IMR-90 (cell line): Measurements from ENCODE around the gene IL6ST. TPM values are rescaled to one million over a fixed set of nuclear protein-coding genes. Genes with fewer than 3 reads are reported as not detected.
A peak's percentile ranks its signal among the peaks of the same experiment; 100 is the strongest.

Source experiments
- ATAC-seq: fragments of 200-7000 bp; cut with Tn5 transposase; 2 replicates; pipeline ENCODE4 v1.9.1; 2020; ENCODE audit warnings: low read depth, mild to moderate bottlenecking, moderate library complexity
- BruUV-seq: library from RNA; stranded (reverse); fragments of 400-500 nt; replicated peaks from 2 replicates; lab custom pipeline; 2021; lab: Mats Ljungman, UMichigan
- CTCF ChIA-PET: fragments of 300-600 bp; formaldehyde crosslinking; extraction: SDS; loops from one replicate; lab custom pipeline; 2021; ENCODE audit warnings: antibody characterized with exemption; lab: Yijun Ruan, JAX
- POLR2A ChIA-PET: fragments of 300-600 bp; sonication (Branson Sonifier 250); formaldehyde crosslinking; loops from one replicate; lab custom pipeline; 2022; ENCODE audit warnings: antibody characterized with exemption; ENCODE audit not compliant: unreplicated experiment; lab: Charles Lee
- DNase-seq: peaks from one replicate; pipeline ENCODE4 v3.0.0; 2013
- H2AFZ ChIP-seq: replicated peaks from 2 replicates; pipeline ENCODE3; 2013; ENCODE audit warnings: low read length, mild to moderate bottlenecking; ENCODE audit not compliant: poor library complexity
- H2AK5ac ChIP-seq: 2 replicates; pipeline ENCODE4 v1.6.1; 2013; ENCODE audit warnings: low read depth, low read length, inconsistent platforms
- H2AK9ac ChIP-seq: replicated peaks from 2 replicates; pipeline ENCODE3; 2013; ENCODE audit warnings: mild to moderate bottlenecking, low read depth, low read length, moderate library complexity; ENCODE audit not compliant: poor library complexity
- H2BK120ac ChIP-seq: 2 replicates; pipeline ENCODE4 v1.6.1; 2013; ENCODE audit warnings: low read depth, low read length, inconsistent platforms
- H2BK15ac ChIP-seq: 3 replicates; pipeline ENCODE4 v1.6.1; 2013; ENCODE audit warnings: low read depth, low read length, inconsistent platforms
- H2BK20ac ChIP-seq: 2 replicates; pipeline ENCODE4 v1.6.1; 2013; ENCODE audit warnings: low read depth, mild to moderate bottlenecking, inconsistent platforms, low read length, moderate library complexity
- H2BK5ac ChIP-seq: 2 replicates; pipeline ENCODE4 v1.6.1; 2013; ENCODE audit warnings: mild to moderate bottlenecking, low read depth, low read length, inconsistent platforms; ENCODE audit not compliant: poor library complexity, severe bottlenecking
- H3K14ac ChIP-seq: replicated peaks from 2 replicates; pipeline ENCODE4 v1.6.1; 2013; ENCODE audit warnings: low read depth, low read length, inconsistent platforms
- H3K18ac ChIP-seq: 2 replicates; pipeline ENCODE4 v1.6.1; 2013; ENCODE audit warnings: low read depth, low read length, control low read depth
- H3K23ac ChIP-seq: 2 replicates; pipeline ENCODE4 v1.6.1; 2013; ENCODE audit warnings: low read depth, low read length, inconsistent platforms
- H3K27ac ChIP-seq: 2 replicates; pipeline ENCODE4 v1.5.1; 2013; ENCODE audit warnings: mild to moderate bottlenecking, control low read depth, low read length; ENCODE audit not compliant: insufficient read depth
- H3K27me3 ChIP-seq: 2 replicates; pipeline ENCODE4 v1.6.1; 2013; ENCODE audit warnings: low read length; ENCODE audit not compliant: control insufficient read depth, insufficient read depth
- H3K36me3 ChIP-seq: 2 replicates; pipeline ENCODE4 v1.6.1; 2013; ENCODE audit warnings: low read length, mixed read lengths; ENCODE audit not compliant: control insufficient read depth, insufficient read depth
- H3K4ac ChIP-seq: 2 replicates; pipeline ENCODE4 v1.6.1; 2013; ENCODE audit warnings: low read depth, low read length, inconsistent platforms
- H3K4me1 ChIP-seq: 2 replicates; pipeline ENCODE4 v1.6.1; 2013; ENCODE audit warnings: low read length, mixed read lengths; ENCODE audit not compliant: control insufficient read depth, insufficient read depth
- H3K4me2 ChIP-seq: 2 replicates; pipeline ENCODE4 v1.6.1; 2013; ENCODE audit warnings: low read depth, mild to moderate bottlenecking, control low read depth, low read length, moderate library complexity
- H3K4me3 ChIP-seq: 2 replicates; pipeline ENCODE4 v1.5.1; 2013; ENCODE audit warnings: low read depth, mild to moderate bottlenecking, control low read depth, low read length, moderate library complexity; ENCODE audit not compliant: insufficient read depth
- H3K56ac ChIP-seq: 2 replicates; pipeline ENCODE4 v1.6.1; 2013; ENCODE audit warnings: low read length, inconsistent platforms; ENCODE audit not compliant: insufficient read depth; ENCODE audit errors: extremely low read depth
- H3K79me1 ChIP-seq, 2 experiments: 2 replicates each; pipeline ENCODE4 v1.6.1; 2013; ENCODE audit warnings: low read length in 2 of 2, inconsistent platforms in 1 of 2, low read depth in 1 of 2
- H3K9ac ChIP-seq: 2 replicates; pipeline ENCODE4 v1.6.1; 2013; ENCODE audit warnings: low read depth, low read length, control low read depth
- H3K9me1 ChIP-seq: 2 replicates; pipeline ENCODE4 v1.6.1; 2013; ENCODE audit warnings: low read length, inconsistent platforms; ENCODE audit not compliant: insufficient read depth
- H3K9me3 ChIP-seq: 2 replicates; pipeline ENCODE4 v1.6.1; 2013; ENCODE audit warnings: low read length; ENCODE audit not compliant: control insufficient read depth, insufficient read depth
- H4K20me1 ChIP-seq: 2 replicates; pipeline ENCODE4 v1.6.1; 2013; ENCODE audit warnings: low read length, inconsistent platforms; ENCODE audit not compliant: insufficient read depth
- H4K5ac ChIP-seq: 2 replicates; pipeline ENCODE4 v1.6.1; 2013; ENCODE audit warnings: mild to moderate bottlenecking, low read depth, low read length, control low read depth
- H4K8ac ChIP-seq, 2 experiments: 2 replicates each; pipeline ENCODE4 v1.6.1; 2013; ENCODE audit warnings: low read depth in 2 of 2, low read length in 2 of 2, control low read depth in 1 of 2, inconsistent platforms in 1 of 2
- H4K91ac ChIP-seq: 2 replicates; pipeline ENCODE4 v1.6.1; 2013; ENCODE audit warnings: low read depth, low read length, inconsistent platforms; ENCODE audit not compliant: insufficient read depth
- RFX5 ChIP-seq: IDR thresholded peaks from 2 replicates; pipeline ENCODE4 v1.8.0; 2012; ENCODE audit warnings: low read depth, mild to moderate bottlenecking, low read length, moderate library complexity
- WGBS, 2 experiments: methylation state at CpG; one replicate each; pipeline versions ENCODE4 v1.1.5 to v1.1.7; 2013; ENCODE audit warnings: missing lambda C conversion rate in 2 of 2; ENCODE audit not compliant: insufficient read length in 1 of 2; ENCODE audit errors: extremely low coverage in 2 of 2; 5-methylcytosine and 5-hydroxymethylcytosine counted together
- dilution Hi-C: fragments of 300-500 bp; cut with HindIII; formaldehyde crosslinking; loops from one replicate; pipeline ENCODE4 v1.14.3; 2018; ENCODE audit warnings: low sequenced_read_pairs; ENCODE audit not compliant: unreplicated experiment
- in situ Hi-C: fragments of 300-500 bp; cut with MboI; formaldehyde crosslinking; loops from 3 replicates; pipeline ENCODE4 v1.14.3; 2019; ENCODE audit warnings: low sequenced_read_pairs, inconsistent platforms, mixed read lengths
- intact Hi-C: fragments of 100-400 bp; cut with micrococcal nuclease; formaldehyde crosslinking; loops from 2 replicates; pipeline ENCODE4 v1.10.0; 2022
- polyA plus RNA-seq, 3 experiments: library from polyadenylated mRNA; depleted of rRNA; stranded (reverse); fragments of >200 nt; gene quantifications; 2 replicates each; pipeline ENCODE4 v1.2.3, GENCODE V29; 2012; ENCODE audit warnings: low replicate concordance in 1 of 3
- total RNA-seq: library from RNA; depleted of rRNA; stranded (reverse); fragments of >200 nt; gene quantifications from 2 replicates; pipeline ENCODE4 v1.2.3, GENCODE V29; 2012

The IL6ST gene
- total and polyA plus RNA-seq, 2 of the 4 experiments (the other 2 are of a cell fraction): 90.6 to 506 TPM

DNA sequence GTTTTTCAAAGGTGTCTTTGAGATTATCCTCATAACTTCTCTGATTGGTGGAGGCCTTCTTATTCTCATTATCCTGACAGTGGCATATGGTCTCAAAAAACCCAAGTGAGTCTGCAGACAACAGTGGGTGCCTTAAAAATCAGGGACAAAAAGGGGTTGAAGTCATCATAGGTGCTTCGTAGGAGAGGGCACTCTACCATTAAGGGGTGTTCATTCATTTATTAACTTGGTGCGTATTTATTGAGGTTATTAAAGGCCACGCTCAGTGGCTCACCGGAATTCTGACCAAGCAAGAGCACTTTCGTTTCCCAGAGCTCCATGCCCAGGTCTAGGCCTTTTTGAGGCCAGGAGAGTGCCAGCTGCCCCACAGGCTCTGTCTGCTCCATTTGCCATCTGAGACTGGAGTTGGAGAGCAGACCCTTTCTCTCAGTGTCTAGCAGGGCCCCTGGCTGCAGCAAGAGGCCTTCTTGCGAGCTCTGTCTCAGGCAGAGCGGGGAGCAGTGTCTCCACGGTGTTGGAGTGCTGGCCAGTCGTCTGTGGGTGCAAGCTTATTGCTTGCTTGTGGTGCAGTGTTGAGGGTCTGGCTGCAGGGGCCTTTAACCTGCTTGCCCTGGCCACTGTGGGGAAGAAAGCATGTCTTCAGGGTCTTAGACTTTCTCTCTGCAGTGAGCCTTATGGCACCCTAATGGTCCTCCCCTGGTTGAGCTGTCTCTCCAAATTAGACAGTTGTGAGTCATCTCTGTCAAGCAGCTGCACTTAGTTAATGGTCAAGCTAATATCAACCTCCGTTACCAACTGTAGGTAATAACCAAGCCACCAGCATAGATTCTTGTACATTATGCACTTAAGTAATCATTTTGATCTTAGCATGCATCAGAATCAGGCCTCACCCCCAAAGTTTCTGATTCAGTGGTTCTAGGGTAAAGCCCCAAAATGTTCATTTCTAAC lies 81.0 kb downstream of the IL6ST start:
- H2AFZ ChIP-seq: no peak overlapping the region
- H2AK9ac ChIP-seq: peak overlapping the region; percentile 1
- H3K4me2 ChIP-seq: no peak overlapping the region
- in situ Hi-C loops: loop anchor here (25.0 kb wide), 1 partner anchor 576 kb away; no protein-coding TSS in a partner anchor
- H3K4me3 ChIP-seq: no peak overlapping the region
- H4K5ac ChIP-seq: no peak overlapping the region
- H3K56ac ChIP-seq: no peak overlapping the region
- no peak for DNase-seq
- no peak overlapping the region for H2AK5ac ChIP-seq
- H3K36me3 ChIP-seq: no peaks in the 10 kb centered on the region
- no peaks in the 10 kb centered on the region for H3K9me1 ChIP-seq
- no peak overlapping the region for H3K4ac ChIP-seq
- H4K91ac ChIP-seq: no peak overlapping the region
- ChIA-PET POLR2A (no interaction called here), CTCF (no interaction called here)
- dilution Hi-C loops: no loop called here
- intact Hi-C loops: loop anchor here (10.0 kb wide), 1 partner anchor 579 kb away; no protein-coding TSS in a partner anchor
- 100% methylated on average over 4 of the region's 10 CpGs; no CpG with 5 or more reads in 1 of the 2 experiments for WGBS, 2 experiments
- no peak overlapping the region for H3K14ac ChIP-seq
- H3K27ac ChIP-seq: no peak overlapping the region
- no TSS peak for BruUV-seq
- no peak overlapping the region for H2BK5ac ChIP-seq
- no peak overlapping the region for H2BK15ac ChIP-seq
- H2BK120ac ChIP-seq: no peak overlapping the region
- no peaks in the 10 kb centered on the region for H4K20me1 ChIP-seq
- H3K9ac ChIP-seq: no peak overlapping the region
- no peaks in the 10 kb centered on the region for H3K27me3 ChIP-seq
- H3K9me3 ChIP-seq: no peaks in the 10 kb centered on the region
- no peak overlapping the region for H3K18ac ChIP-seq
- H2BK20ac ChIP-seq: no peak overlapping the region
- no peak overlapping the region for H4K8ac ChIP-seq
- H3K4me1 ChIP-seq: no peaks in the 10 kb centered on the region; the same call in 1 of the 2 replicates
- TF ChIP-seq RFX5: no peak
- ATAC-seq: no peak
- no peaks in the 10 kb centered on the region for H3K79me1 ChIP-seq
- no peak overlapping the region for H3K23ac ChIP-seq
